22Rv1 (cell line): ENCODE data around the gene ZFYVE19.
A peak's percentile ranks its signal among the peaks of the same experiment; 100 is the strongest.

Experiments
- H3K27ac ChIP-seq: fragments of 450-650 bp; 2 replicates; pipeline ENCODE4 v1.5.1; 2017
- ZFX ChIP-seq: fragments of 450-650 bp; IDR thresholded peaks from 2 replicates; pipeline ENCODE4 v1.6.1; 2017; ENCODE audit warnings: antibody characterized with exemption, borderline replicate concordance
- TF ChIP-seq, protein P1 (sequence below): fragments of 450-650 bp; IDR thresholded peaks from 2 replicates; pipeline ENCODE4 v1.5.1; 2017; ENCODE audit warnings: mild to moderate bottlenecking

Gene ZFYVE19

DNA sequence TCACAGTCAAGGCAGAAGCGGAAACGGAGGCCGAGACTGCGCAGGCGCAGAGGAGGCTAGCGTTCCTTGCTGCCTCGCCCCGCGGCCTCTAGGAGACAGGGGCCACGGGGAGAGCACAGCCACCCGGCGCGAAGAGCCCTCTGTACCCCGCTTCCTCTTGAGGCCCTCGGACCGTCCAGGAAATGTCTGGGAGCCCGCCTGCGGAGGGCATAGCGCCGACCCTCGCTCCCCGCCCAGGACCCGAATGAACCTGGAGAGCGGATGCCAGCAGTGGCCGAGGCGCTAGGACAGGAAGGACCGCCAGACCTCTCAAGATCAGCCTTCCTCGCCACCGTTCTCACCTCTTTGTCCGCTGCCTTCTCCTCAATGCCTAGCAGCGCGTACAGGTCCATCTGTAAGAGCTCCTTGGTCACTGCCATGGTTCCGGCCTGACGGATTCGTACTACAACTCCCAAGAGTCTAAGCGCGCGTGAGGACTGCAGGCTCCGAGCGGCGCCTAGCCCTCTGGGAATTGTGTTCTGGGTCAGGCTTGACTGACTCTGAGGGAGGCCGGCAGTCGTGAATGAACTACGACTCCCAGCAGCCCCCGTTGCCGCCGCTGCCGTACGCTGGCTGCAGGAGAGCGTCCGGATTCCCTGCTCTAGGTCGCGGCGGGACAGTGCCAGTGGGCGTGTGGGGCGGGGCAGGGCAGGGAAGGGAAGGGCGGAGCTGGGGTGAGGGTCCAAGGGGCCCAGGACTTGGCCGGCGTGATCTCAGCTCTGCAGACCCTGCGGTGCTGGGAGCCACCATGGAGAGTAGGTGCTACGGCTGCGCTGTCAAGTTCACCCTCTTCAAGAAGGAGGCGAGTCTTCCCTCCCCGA is at the start of gene ZFYVE19, which contains the start of gene DNAJC17:
Gene ZFYVE19, plus strand, starts transcription at position 62 of the 860 bp plus-strand sequence. Its CDS starts 501 bp downstream, at position 563.
Gene DNAJC17, minus strand, starts transcription at position 446 of the 860 bp plus-strand sequence. Its CDS starts 27 bp downstream, at position 419.
- peak within 1 kb of the TSS; percentile 77 for H3K27ac ChIP-seq
- no peak for TF ChIP-seq ZFX
- TF ChIP-seq, protein P1, sequence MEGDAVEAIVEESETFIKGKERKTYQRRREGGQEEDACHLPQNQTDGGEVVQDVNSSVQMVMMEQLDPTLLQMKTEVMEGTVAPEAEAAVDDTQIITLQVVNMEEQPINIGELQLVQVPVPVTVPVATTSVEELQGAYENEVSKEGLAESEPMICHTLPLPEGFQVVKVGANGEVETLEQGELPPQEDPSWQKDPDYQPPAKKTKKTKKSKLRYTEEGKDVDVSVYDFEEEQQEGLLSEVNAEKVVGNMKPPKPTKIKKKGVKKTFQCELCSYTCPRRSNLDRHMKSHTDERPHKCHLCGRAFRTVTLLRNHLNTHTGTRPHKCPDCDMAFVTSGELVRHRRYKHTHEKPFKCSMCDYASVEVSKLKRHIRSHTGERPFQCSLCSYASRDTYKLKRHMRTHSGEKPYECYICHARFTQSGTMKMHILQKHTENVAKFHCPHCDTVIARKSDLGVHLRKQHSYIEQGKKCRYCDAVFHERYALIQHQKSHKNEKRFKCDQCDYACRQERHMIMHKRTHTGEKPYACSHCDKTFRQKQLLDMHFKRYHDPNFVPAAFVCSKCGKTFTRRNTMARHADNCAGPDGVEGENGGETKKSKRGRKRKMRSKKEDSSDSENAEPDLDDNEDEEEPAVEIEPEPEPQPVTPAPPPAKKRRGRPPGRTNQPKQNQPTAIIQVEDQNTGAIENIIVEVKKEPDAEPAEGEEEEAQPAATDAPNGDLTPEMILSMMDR: peak; percentile 13

- TF ChIP-seq, protein P1: no peak
- TF ChIP-seq ZFX: no peak
- H3K27ac ChIP-seq: peak overlapping the region; percentile 18; the same call in 1 of the 2 replicates
These were observed 46.9 kb upstream of the ZFYVE19 start for GRCh38 chr15:40759961-40760360.

GRCh38 chr15:40762919-40763800 is 43.7 kb upstream of the ZFYVE19 start:
- no peak for TF ChIP-seq ZFX
- TF ChIP-seq, protein P1: no peak
- H3K27ac ChIP-seq: peak overlapping the region; percentile 100

GRCh38 chr15:40763801-40764628 is 42.9 kb upstream of the ZFYVE19 start, which contains the start of gene GCHFR:
TSS of gene GCHFR (plus strand) at chr15:40764068. CDS start at chr15:40764181, 113 bp downstream.
- H3K27ac ChIP-seq: peak within 1 kb of the TSS; percentile 100
- TF ChIP-seq ZFX: no peak
- TF ChIP-seq, protein P1: peak; percentile 72

DNA sequence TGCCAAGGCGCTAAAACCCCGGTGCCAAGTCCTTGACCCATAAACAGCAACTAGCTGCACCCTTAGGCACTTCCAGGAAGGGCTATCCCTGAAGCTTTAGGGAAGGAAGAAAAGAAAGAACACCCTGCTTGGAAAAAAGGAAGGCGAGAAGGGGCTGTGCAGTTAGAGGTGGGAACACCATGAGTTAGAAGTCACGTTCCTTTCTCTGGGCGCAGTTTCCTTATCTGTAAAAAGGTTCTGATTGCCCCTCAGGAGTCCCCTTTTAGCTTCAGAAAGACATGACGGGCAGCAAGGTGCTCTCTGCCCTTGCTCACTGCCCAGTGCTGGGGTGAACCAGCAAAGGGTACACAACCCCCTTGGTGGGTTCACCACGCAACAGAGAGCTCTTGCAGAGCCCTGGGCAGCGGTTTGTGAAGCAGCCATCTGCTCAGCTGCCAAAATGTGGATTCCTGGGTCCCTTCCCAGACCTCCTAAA is 42.2 kb upstream of the ZFYVE19 start:
- no peak for TF ChIP-seq ZFX
- TF ChIP-seq, protein P1: no peak
- H3K27ac ChIP-seq: peak overlapping the region; percentile 100

DNA sequence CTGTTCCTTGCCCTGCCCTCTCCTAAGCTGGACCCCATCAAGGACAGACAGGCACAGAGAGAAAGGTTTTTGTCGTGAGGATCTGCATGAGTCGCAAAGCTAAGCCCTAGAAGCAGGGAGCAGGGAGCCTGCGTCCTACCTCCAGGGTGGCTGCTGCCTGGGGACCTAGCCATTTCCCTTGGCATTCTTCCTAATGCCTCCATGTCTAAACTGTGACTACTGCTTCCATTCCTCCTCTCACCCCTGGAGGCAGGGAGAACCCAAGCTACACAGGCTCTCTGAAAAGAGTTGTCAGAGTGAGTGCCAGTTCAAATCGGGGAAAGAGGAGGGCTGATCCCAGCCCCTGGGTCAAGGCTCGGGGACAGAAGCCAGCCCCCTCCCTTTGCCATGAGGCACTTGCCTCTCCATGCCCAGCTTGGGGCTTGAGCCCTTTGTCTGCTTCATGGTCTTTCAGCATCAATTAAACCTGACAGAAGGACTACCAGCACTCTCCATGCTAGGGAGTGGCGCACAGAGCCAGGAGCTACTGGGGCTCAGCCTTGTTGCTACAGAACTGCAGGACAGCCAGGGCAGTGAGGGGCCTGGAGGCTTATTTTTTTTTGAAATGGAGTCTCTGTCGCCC is 40.6 kb upstream of the ZFYVE19 start:
- TF ChIP-seq, protein P1: no peak
- no peak for TF ChIP-seq ZFX
- peak overlapping the region; percentile 100 for H3K27ac ChIP-seq
